Measurements from ENCODE around the gene HPN. TPM values are rescaled to one million over a fixed set of nuclear protein-coding genes. Genes with fewer than 3 reads are reported as not detected.
"Not testable (repeated sequence)": the region's sequence is repeated elsewhere in the genome, so short reads cannot be mapped to it uniquely, and the experiment has no call there.

The HPN gene
- total RNA-seq, 1 experiment from 2014 or later: 0.11 TPM

- DNase-seq (ENCODE audit: low read depth): not testable (repeated sequence)
These were observed 60.4 kb downstream of the HPN start for GRCh38 chr19:35101949-35102348.

- DNase-seq (ENCODE audit: low read depth): not testable (repeated sequence)
These were observed 62.1 kb downstream of the HPN start for GRCh38 chr19:35103614-35104013.

GRCh38 chr19:35104361-35104760 lies 62.8 kb downstream of the HPN start:
- no peak for DNase-seq (ENCODE audit: low read depth)

- DNase-seq (ENCODE audit: low read depth): no peak
These were observed 63.5 kb downstream of the HPN start for GRCh38 chr19:35105047-35105410.

- DNase-seq (ENCODE audit: low read depth): no peak
These were observed 64.1 kb downstream of the HPN start for GRCh38 chr19:35105411-35106290.

GRCh38 chr19:35106291-35106583 lies 64.7 kb downstream of the HPN start:
- no peak for DNase-seq (ENCODE audit: low read depth)

- no peak for DNase-seq (ENCODE audit: low read depth)
These were observed 65.5 kb downstream of the HPN start for GRCh38 chr19:35106898-35107541.

- no peak for DNase-seq (ENCODE audit: low read depth)
These were observed 66.0 kb downstream of the HPN start for GRCh38 chr19:35107545-35107944.

GRCh38 chr19:35108730-35109129 lies 67.2 kb downstream of the HPN start:
- DNase-seq (ENCODE audit: low read depth): no peak

- DNase-seq (ENCODE audit: low read depth): no peak
These were observed 68.0 kb downstream of the HPN start for GRCh38 chr19:35109395-35110112.

- no peak for DNase-seq (ENCODE audit: low read depth)
These were observed 69.5 kb downstream of the HPN start for GRCh38 chr19:35110974-35111373.

GRCh38 chr19:35112995-35113688 lies 71.6 kb downstream of the HPN start:
- DNase-seq (ENCODE audit: low read depth): no peak

GRCh38 chr19:35114353-35115176 lies 73.0 kb downstream of the HPN start:
- peak; percentile 30 for DNase-seq (ENCODE audit: low read depth)

- DNase-seq (ENCODE audit: low read depth): no peak
These were observed 73.8 kb downstream of the HPN start, which contains the start of gene FXYD3 for GRCh38 chr19:35115177-35115951. TSS of gene FXYD3 (plus strand) at chr19:35115823. CDS start at chr19:35119377, 3,554 bp downstream.

Other genes starting within 250 kb of the HPN start
- gene ZNF30, start 114.8 kb upstream of the HPN start, total RNA-seq (2014; rRNA removed): 2.3 and 4.0 TPM in 2 replicates
- 4.1 and 4.6 TPM in 2 replicates for gene ZNF792, start 77.5 kb upstream of the HPN start, total RNA-seq (2014; rRNA removed)
- 22.5 and 24.1 TPM in 2 replicates for gene GRAMD1A, start 41.4 kb upstream of the HPN start, total RNA-seq (2014; rRNA removed)
- 1.4 and 2.3 TPM in 2 replicates for gene SCN1B, start 11.3 kb upstream of the HPN start, total RNA-seq (2014; rRNA removed)
- gene FXYD3, start 74.1 kb downstream of the HPN start, total RNA-seq (2014; rRNA removed): not detected in 2 replicates
- gene LGI4, start 93.3 kb downstream of the HPN start, total RNA-seq (2014; rRNA removed): not detected in 2 replicates
- gene FXYD1, start 97.1 kb downstream of the HPN start, total RNA-seq (2014; rRNA removed): not detected in 2 replicates
- gene FXYD7, start 101.5 kb downstream of the HPN start, total RNA-seq (2014; rRNA removed): not detected in 2 replicates
- gene FXYD5, start 113.0 kb downstream of the HPN start, total RNA-seq (2014; rRNA removed): 82.0 and 89.8 TPM in 2 replicates
- gene FAM187B, start 187.0 kb downstream of the HPN start, total RNA-seq (2014; rRNA removed): not detected in 2 replicates
- gene LSR, start 207.3 kb downstream of the HPN start, total RNA-seq (2014; rRNA removed): 1.7 and 2.6 TPM in 2 replicates
- gene USF2, start 227.2 kb downstream of the HPN start, total RNA-seq (2014; rRNA removed): 82.3 and 86.1 TPM in 2 replicates
- gene HAMP, start 240.8 kb downstream of the HPN start, total RNA-seq (2014; rRNA removed): not detected in 2 replicates